ENCODE results near the gene PRRG3.
"Not testable (repeated sequence)": the region's sequence is repeated elsewhere in the genome, so short reads cannot be mapped to it uniquely, and the experiment has no call there.

PRRG3 gene

DNA sequence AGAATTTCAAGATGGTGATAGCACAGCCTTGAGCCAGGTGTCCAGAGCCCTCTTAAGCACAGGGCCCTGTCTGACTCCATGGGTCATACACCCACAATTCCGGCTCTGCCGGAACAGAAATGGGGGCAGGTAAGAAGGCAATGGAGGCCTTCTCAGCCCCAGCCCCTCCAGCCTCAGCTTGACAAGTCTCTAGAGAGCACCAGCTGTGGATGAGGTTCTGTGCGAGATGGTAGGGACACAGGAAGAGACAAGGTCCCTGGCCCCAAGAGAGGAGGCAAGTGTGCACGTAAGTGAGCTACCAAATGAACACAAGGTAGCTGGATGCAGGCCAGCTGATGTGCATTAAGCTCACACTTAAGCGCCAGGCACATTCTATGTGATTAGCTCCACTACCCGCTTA, 2.4 kb upstream of the PRRG3 start:
- no peak overlapping the region for H3K27ac ChIP-seq
- TF ChIP-seq CTCF (conservative IDR thresholded peaks at IDR 0.05) (no peak), ZFX (IDR thresholded peaks at IDR 0.05) (no peak)

DNA sequence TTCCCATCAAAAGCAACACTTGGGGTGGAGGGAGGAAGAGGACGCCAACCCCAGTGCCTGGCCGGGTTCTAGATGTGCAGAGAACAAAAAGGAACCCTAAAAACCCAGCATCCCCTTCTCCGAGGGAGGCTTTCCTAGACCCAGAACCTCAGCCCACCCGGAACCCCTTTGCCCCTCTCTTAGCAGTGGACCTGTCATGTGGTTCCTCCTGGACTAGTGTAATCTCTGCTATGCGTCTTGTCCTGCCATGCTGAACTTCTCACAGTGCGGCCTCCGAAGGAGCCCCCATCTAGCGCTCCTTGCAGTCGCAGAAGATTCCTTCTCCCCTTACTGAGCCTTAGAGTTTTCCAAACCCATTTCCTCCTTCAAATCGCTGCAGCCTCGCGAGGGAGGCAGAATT, 1.1 kb upstream of the PRRG3 start:
- no peak overlapping the region for H3K27ac ChIP-seq
- TF ChIP-seq ZFX (IDR thresholded peaks at IDR 0.05) (no peak), CTCF (conservative IDR thresholded peaks at IDR 0.05) (no peak)

DNA sequence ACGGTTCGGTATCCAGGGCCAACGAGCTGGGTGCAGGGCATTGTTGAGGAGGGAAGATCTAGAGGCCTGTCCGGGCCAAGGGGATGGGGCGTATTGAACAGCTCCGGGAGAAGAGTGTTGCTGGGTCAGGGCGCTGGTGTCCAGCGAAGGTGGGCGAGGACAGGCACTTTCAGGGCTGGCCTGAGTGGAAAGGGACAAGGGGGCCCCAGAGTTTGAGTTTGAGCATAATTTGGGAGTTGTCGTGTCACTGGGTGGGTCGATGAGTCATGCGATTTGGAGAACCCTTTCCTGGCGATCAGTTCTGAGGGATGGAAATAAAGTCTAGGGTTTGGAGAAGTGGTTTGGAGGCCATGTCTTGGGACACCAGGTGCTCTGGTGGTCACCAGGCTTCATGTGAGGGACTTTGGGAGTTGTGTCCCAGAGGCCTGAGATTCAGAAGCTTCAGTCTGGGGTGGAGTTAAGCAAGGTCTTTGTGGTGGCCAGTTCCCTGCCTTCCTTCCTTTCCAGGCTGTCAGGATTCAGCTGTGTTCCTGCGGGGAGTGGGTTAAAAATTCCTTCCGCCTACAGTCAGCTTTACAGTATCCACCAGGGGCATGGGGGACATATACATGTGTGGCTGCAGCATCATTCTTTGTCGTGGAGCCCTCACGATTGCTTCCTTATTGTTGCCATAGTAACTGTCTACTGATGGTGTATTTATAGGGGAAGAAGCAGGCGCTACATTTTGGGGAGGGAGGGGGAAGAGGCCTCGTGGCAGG, 504 bp downstream of the PRRG3 start:
- no peak for TF ChIP-seq CTCF (conservative IDR thresholded peaks at IDR 0.05)
- TF ChIP-seq ZFX (IDR thresholded peaks at IDR 0.05), result no peak

GRCh38 chrX:151697082-151697481, 1.8 kb downstream of the PRRG3 start:
- H3K27ac ChIP-seq, result not testable (repeated sequence)

More for the DNA sequence above, 504 bp downstream of the PRRG3 start:
- no peak overlapping the region for H3K27ac ChIP-seq

GRCh38 chrX:151697522-151697921, 2.3 kb downstream of the PRRG3 start:
- no peak for TF ChIP-seq CTCF (conservative IDR thresholded peaks at IDR 0.05)
- no peak for TF ChIP-seq ZFX (IDR thresholded peaks at IDR 0.05)
- H3K27ac ChIP-seq, result no peak overlapping the region

DNA sequence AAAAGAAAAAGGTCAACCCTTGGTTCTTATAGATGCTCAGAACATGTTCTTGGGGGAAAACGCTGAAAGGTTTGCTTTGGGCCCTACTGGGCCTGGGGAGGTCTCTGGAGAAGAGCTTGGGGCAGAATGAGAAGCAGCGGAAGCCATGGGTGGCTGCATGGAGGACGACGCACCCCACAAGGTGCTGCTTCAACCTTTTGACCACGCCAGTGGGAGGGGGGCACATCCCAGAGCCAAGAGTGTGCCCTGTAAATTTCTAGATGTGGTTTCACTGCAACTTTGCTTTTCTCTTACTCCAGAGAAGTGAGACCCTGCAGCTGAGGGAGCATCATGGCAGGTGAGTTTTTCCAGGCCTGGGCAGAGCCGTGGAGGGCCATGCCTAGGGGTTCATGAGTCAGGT, 3.2 kb downstream of the PRRG3 start:
- no peak for TF ChIP-seq CTCF (conservative IDR thresholded peaks at IDR 0.05)
- no peak for TF ChIP-seq ZFX (IDR thresholded peaks at IDR 0.05)
- H3K27ac ChIP-seq, result no peak overlapping the region

DNA sequence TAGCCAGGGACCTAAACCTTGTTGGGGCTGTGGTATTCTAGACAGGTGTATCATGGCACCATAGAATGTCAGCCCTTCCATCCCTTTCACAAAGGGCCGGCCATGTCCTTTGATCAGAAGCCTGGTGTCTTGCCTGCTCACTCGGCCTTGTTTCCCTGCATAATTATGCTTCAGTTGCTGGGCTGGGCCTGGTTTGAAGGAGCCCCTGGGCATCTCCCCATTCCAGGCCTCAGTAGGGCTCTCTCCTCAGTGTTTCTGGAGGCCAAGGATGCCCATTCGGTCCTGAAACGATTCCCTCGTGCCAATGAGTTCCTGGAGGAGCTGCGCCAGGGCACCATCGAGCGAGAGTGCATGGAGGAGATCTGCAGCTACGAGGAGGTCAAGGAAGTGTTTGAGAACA, 4.5 kb downstream of the PRRG3 start:
- H3K27ac ChIP-seq, result no peak overlapping the region
- TF ChIP-seq ZFX (IDR thresholded peaks at IDR 0.05), result no peak
- no peak for TF ChIP-seq CTCF (conservative IDR thresholded peaks at IDR 0.05)

GRCh38 chrX:151700581-151700980, 5.3 kb downstream of the PRRG3 start:
- TF ChIP-seq ZFX (IDR thresholded peaks at IDR 0.05) (no peak), CTCF (conservative IDR thresholded peaks at IDR 0.05) (no peak)

More at GRCh38 chrX:151700581-151700980, 5.3 kb downstream of the PRRG3 start:
- no peak overlapping the region for H3K27ac ChIP-seq

Measured in C4-2B (cell line).